ENCODE data around the gene ARFRP1. TPM values are rescaled to one million over a fixed set of nuclear protein-coding genes. Genes with fewer than 3 reads are reported as not detected.
A peak's percentile ranks its signal among the peaks of the same experiment; 100 is the strongest.

Gene ARFRP1
- total and polyA plus RNA-seq, 2 of the 13 experiments (the other 11 are each of a cell fraction or from before 2014, with no cell fraction given) = 32.0 to 51.1 TPM

DNA sequence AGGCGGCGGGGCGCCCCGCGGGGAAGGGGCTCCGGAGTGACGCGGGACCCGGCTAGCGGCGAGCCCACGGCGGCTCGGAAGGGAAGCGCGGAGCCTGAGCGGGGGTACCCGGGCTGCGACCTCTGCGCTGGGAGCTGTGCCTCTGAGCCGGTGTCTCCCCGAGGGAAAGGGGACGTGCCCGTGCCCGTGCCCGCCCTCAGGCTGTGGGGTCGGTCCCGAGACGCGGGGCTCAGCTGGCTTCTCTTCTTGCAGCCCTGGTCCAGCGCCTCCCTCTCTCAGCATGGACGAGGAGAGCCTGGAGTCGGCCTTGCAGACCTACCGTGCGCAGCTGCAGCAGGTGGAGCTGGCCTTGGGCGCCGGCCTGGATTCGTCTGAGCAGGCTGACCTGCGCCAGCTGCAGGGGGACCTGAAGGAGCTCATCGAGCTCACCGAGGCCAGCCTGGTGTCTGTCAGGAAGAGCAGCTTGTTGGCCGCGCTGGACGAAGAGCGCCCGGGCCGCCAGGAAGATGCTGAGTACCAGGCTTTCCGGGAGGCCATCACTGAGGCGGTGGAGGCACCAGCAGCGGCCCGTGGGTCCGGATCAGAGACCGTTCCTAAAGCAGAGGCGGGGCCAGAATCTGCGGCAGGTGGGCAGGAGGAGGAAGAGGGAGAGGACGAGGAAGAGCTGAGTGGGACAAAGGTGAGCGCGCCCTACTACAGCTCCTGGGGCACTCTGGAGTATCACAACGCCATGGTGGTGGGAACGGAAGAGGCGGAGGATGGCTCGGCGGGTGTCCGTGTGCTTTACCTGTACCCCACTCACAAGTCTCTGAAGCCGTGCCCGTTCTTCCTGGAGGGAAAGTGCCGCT lies 749 bp upstream of the ARFRP1 start:
- in situ Hi-C loops (cut with HindIII; ENCODE audit: extremely low pct_ligation_motif_present, low pct_unique_long_range_greater_than_20kb) (loop anchor here (5.0 to 10.0 kb wide), 3 partner anchors 34 to 149 kb away; no protein-coding TSS in a partner anchor), intact Hi-C loops (cut with micrococcal nuclease; ENCODE audit: unreplicated experiment) (no loop called here)
- peak overlapping the region; percentile 96 for H3K4me2 ChIP-seq (ENCODE audit: low read depth, low read length)
- H3K79me2 ChIP-seq (ENCODE audit: insufficient read depth, low read length) = peaks cover 71% of the 10 kb centered on the region
- DNase-seq (ENCODE audit: low spot score) (no peak), FAIRE-seq (no peak), ATAC-seq (peak; percentile 13)
- H3K36me3 ChIP-seq (replicated peaks in 1 of 2; ENCODE audit: control insufficient read depth in 1 of 2, insufficient read depth in 2 of 2, low read length in 2 of 2) = peaks cover 26 to 62% of the 10 kb centered on the region in 2 experiments
- peak overlapping the region; percentile 81 for H3K27ac ChIP-seq (ENCODE audit: extremely low read length, insufficient read depth, low read length)
- 32% methylated on average over 28 of the region's 67 CpGs for WGBS (ENCODE audit: low lambda C conversion rate)
- H3K9me3 ChIP-seq (ENCODE audit: low read length) = no peaks in the 10 kb centered on the region
- H3K4me3 ChIP-seq (replicated peaks in 1 of 3; ENCODE audit: insufficient read depth in 1 of 3, low read depth in 2 of 3, low read length in 3 of 3) = peak overlapping the region; percentile 79 to 99 (median 99)
- no peak overlapping the region for H2AFZ ChIP-seq (ENCODE audit: low read length)
- H4K20me1 ChIP-seq (ENCODE audit: insufficient read depth, low read length) = peaks cover 10% of the 10 kb centered on the region; the same call in 1 of the 2 replicates
- ChIA-PET POLR2A (interaction anchor here (0.6 to 12.4 kb wide), 27 partner anchors 9 to 346 kb away, joined by 3 to 190 read pairs (median 6); partner anchors contain the start of genes GMEB2, LIME1, PRPF6 and RTEL1), CTCF (ENCODE audit: low intra/inter-chr PET ratio, low total read pairs) (interaction anchor here (2.1 to 3.2 kb wide), 3 partner anchors 29 to 265 kb away, joined by 5 to 15 read pairs (median 8); partner anchors contain the start of genes LIME1 and TPD52L2)
- peak overlapping the region; percentile 97 for H3K9ac ChIP-seq (ENCODE audit: insufficient read depth, low read depth, low read length)
- TSS peak; percentile 57 for BruUV-seq (replicated peaks)
- peaks cover 36% of the 10 kb centered on the region for H3K4me1 ChIP-seq (ENCODE audit: insufficient read depth, low read length)
- H3K27me3 ChIP-seq (ENCODE audit: control insufficient read depth in 1 of 2, insufficient read depth in 2 of 2, low read length in 2 of 2) = no peaks in the 10 kb centered on the region; a peak in 1 of 5 replicates
- TF ChIP-seq ZNF709 (CRISPR knock-in tag; IDR thresholded peaks at IDR 0.05) = no peak
- TF ChIP-seq MZF1 (CRISPR knock-in tag; IDR thresholded peaks at IDR 0.05; ENCODE audit: borderline replicate concordance) = peak; percentile 37; the same call in 1 of the 2 replicates
- no peak for TF ChIP-seq HDAC6 (IDR thresholded peaks at IDR 0.05; ENCODE audit: low read depth, low read length)
- TF ChIP-seq ZNF101 (CRISPR knock-in tag; IDR thresholded peaks at IDR 0.05; ENCODE audit: borderline replicate concordance, low read depth) = no peak
- TF ChIP-seq, protein P1, sequence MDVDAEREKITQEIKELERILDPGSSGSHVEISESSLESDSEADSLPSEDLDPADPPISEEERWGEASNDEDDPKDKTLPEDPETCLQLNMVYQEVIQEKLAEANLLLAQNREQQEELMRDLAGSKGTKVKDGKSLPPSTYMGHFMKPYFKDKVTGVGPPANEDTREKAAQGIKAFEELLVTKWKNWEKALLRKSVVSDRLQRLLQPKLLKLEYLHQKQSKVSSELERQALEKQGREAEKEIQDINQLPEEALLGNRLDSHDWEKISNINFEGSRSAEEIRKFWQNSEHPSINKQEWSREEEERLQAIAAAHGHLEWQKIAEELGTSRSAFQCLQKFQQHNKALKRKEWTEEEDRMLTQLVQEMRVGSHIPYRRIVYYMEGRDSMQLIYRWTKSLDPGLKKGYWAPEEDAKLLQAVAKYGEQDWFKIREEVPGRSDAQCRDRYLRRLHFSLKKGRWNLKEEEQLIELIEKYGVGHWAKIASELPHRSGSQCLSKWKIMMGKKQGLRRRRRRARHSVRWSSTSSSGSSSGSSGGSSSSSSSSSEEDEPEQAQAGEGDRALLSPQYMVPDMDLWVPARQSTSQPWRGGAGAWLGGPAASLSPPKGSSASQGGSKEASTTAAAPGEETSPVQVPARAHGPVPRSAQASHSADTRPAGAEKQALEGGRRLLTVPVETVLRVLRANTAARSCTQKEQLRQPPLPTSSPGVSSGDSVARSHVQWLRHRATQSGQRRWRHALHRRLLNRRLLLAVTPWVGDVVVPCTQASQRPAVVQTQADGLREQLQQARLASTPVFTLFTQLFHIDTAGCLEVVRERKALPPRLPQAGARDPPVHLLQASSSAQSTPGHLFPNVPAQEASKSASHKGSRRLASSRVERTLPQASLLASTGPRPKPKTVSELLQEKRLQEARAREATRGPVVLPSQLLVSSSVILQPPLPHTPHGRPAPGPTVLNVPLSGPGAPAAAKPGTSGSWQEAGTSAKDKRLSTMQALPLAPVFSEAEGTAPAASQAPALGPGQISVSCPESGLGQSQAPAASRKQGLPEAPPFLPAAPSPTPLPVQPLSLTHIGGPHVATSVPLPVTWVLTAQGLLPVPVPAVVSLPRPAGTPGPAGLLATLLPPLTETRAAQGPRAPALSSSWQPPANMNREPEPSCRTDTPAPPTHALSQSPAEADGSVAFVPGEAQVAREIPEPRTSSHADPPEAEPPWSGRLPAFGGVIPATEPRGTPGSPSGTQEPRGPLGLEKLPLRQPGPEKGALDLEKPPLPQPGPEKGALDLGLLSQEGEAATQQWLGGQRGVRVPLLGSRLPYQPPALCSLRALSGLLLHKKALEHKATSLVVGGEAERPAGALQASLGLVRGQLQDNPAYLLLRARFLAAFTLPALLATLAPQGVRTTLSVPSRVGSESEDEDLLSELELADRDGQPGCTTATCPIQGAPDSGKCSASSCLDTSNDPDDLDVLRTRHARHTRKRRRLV (CRISPR knock-in tag; IDR thresholded peaks at IDR 0.05) = 0 out of 2 replicates have a peak, but pooled peaks have one; percentile 22
- TF ChIP-seq SNRNP70 (IDR thresholded peaks at IDR 0.05; ENCODE audit: low read depth, low read length) = no peak
- TF ChIP-seq, protein P2, sequence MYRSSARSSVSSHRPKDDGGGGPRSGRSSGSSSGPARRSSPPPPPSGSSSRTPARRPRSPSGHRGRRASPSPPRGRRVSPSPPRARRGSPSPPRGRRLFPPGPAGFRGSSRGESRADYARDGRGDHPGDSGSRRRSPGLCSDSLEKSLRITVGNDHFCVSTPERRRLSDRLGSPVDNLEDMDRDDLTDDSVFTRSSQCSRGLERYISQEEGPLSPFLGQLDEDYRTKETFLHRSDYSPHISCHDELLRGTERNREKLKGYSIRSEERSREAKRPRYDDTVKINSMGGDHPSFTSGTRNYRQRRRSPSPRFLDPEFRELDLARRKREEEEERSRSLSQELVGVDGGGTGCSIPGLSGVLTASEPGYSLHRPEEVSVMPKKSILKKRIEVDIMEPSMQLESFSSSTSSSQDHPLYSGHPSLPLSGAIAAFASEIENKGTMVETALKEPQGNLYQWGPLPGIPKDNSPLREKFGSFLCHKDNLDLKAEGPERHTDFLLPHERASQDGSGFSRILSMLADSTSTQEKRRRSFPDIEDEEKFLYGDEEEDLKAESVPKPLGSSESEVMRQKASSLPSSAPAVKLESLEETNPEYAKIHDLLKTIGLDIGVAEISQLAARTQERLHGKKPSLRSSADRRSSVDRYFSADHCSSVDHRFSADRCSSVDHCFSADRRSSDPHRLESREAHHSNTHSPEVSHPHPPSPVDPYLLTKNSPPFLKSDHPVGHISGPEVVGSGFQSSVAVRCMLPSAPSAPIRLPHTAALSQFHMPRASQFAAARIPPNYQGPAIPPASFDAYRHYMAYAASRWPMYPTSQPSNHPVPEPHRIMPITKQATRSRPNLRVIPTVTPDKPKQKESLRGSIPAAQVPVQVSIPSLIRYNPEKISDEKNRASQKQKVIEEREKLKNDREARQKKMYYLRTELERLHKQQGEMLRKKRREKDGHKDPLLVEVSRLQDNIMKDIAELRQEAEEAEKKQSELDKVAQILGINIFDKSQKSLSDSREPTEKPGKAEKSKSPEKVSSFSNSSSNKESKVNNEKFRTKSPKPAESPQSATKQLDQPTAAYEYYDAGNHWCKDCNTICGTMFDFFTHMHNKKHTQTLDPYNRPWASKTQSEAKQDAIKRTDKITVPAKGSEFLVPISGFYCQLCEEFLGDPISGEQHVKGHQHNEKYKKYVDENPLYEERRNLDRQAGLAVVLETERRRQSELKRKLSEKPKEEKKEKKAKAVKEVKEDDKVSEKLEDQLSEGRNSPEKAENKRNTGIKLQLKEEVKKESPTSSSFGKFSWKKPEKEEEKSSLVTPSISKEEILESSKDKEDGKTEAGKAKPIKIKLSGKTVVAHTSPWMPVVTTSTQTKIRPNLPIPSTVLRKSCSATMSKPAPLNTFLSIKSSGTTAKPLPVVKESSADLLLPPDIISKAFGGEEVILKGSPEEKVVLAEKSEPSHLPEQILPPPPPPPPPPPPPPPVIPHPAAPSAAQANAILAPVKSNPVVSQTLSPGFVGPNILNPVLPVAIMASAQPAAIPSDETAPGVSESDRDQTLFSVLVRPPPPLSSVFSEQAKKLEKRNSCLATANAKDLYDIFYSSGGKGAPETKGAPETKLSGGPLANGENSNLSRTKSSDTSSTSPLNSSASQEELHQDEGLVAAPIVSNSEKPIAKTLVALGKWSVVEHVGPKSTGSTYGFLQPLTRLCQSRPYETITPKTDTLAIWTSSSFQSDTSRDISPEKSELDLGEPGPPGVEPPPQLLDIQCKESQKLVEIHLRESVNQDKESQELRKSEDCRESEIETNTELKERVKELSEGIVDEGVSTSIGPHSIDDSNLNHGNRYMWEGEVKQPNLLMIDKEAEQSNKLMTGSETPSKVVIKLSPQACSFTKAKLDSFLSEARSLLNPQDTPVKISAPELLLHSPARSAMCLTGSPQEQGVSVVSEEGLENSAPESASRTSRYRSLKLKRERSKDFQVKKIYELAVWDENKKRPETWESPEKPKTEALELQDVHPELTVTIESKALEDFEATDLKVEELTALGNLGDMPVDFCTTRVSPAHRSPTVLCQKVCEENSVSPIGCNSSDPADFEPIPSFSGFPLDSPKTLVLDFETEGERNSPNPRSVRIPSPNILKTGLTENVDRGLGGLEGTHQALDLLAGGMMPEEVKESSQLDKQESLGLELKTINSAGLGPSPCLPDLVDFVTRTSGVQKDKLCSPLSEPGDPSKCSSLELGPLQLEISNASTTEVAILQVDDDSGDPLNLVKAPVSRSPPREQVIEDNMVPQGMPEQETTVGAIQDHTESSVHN (CRISPR knock-in tag; IDR thresholded peaks at IDR 0.05) = peak; percentile 35
- TF ChIP-seq JUN (CRISPR knock-in tag; IDR thresholded peaks at IDR 0.05) = no peak
- TF ChIP-seq RNF2 (conservative IDR thresholded peaks at IDR 0.05; ENCODE audit: low read depth) = peak; percentile 43; the same call in 1 of the 2 replicates
